ENCODE measurements around the gene DDX20.
"Not testable (repeated sequence)": the region's sequence is repeated elsewhere in the genome, so short reads cannot be mapped to it uniquely, and the experiment has no call there.

Gene DDX20

DNA sequence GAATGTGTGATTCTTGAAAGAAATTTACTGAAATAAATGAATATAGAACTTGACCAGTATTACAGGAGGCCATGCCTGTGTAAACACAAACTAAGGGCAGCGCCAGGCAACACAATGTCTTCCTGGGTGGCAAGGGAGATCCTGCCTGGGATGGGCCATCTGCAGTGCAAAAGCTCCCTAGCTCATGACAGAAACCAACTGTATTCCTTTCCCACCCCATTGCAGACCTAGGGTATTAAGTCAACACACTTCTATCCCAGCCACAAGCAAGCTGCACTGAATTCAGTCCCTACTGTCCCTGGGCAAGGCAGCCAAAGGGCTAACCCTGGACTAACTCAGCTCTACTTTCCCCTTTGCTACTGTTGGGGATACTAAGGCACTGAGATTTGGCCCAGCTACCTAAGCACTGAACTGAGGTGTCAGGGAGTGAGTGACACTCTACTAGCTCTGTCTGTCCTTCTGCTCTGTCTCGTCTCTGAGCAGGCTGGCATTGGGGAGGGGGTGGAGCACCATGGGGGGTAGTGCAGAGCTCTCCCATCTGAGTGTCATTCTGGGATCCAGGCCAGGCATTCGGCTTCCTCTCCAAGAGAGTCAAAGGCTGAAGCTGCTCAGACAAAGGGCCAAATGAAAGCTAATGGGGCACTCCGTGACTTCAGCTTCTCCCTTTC, 19.0 kb upstream of the DDX20 start:
- TF ChIP-seq POLR2A (IDR thresholded peaks at IDR 0.05; ENCODE audit: low read length), result no peak
- TF ChIP-seq GATA1 (IDR thresholded peaks at IDR 0.05; ENCODE audit: low read depth, low read length), result no peak
- DNase-seq, result no peak

- TF ChIP-seq GATA1 (IDR thresholded peaks at IDR 0.05; ENCODE audit: low read depth, low read length) (no peak), POLR2A (IDR thresholded peaks at IDR 0.05; ENCODE audit: low read length) (no peak)
- no peak for DNase-seq
These were observed 18.2 kb upstream of the DDX20 start for GRCh38 chr1:111737216-111738132.

GRCh38 chr1:111738133-111738435, 17.6 kb upstream of the DDX20 start:
- no peak for DNase-seq
- TF ChIP-seq GATA1 (IDR thresholded peaks at IDR 0.05; ENCODE audit: low read depth, low read length), result no peak
- TF ChIP-seq POLR2A (IDR thresholded peaks at IDR 0.05; ENCODE audit: low read length), result no peak

DNA sequence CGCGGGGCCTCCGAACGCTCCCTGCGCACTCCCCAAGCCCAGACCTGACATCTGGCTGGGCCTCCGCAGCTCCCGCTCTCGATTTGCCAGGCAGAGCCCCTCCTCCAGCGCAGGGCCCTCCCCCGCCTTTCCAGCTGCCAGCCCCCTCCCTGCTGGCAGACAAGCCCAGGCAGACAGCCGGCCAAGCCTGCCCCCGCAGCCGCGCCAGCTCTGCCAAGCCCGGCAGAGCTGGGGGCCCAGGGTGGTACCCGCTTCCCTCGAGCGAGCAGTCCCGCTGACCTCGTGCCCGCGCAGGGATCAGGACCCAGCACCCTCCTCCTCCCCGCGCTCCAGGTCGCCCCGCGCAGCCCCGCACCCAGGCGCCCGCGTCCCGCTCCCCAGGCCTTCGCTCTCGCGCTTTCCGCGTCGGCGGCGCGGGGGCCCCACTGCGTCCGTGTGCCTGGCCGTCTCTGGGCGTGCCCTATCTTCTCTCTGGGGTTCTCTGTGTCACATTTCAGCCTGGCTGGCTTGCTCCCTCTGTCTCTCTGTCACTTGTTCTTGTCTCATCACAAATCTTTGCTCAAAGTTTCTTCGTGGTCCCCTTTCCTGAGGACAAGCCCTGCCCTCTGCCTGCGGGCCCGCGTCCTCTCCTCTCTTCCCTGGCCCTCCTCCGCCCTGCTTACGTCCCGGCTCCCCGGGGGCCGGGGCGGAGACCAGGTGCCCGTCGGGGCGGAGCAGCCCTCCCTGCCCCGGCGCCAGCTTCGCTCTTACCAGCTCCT, 17.1 kb upstream of the DDX20 start:
- TF ChIP-seq GATA1 (IDR thresholded peaks at IDR 0.05; ENCODE audit: low read depth, low read length) (no peak), POLR2A (IDR thresholded peaks at IDR 0.05; ENCODE audit: low read length) (no peak)
- peak; percentile 68 to 76 for DNase-seq

- DNase-seq, result peak; percentile 85 to 88
- TF ChIP-seq POLR2A (IDR thresholded peaks at IDR 0.05; ENCODE audit: low read length), result peak; percentile 63
- TF ChIP-seq GATA1 (IDR thresholded peaks at IDR 0.05; ENCODE audit: low read depth, low read length), result no peak
These were observed 16.3 kb upstream of the DDX20 start, which contains the start of gene INKA2 for GRCh38 chr1:111739194-111739924. Gene INKA2 (minus strand): TSS chr1:111739395. CDS start chr1:111739242, 153 bp downstream.

DNA sequence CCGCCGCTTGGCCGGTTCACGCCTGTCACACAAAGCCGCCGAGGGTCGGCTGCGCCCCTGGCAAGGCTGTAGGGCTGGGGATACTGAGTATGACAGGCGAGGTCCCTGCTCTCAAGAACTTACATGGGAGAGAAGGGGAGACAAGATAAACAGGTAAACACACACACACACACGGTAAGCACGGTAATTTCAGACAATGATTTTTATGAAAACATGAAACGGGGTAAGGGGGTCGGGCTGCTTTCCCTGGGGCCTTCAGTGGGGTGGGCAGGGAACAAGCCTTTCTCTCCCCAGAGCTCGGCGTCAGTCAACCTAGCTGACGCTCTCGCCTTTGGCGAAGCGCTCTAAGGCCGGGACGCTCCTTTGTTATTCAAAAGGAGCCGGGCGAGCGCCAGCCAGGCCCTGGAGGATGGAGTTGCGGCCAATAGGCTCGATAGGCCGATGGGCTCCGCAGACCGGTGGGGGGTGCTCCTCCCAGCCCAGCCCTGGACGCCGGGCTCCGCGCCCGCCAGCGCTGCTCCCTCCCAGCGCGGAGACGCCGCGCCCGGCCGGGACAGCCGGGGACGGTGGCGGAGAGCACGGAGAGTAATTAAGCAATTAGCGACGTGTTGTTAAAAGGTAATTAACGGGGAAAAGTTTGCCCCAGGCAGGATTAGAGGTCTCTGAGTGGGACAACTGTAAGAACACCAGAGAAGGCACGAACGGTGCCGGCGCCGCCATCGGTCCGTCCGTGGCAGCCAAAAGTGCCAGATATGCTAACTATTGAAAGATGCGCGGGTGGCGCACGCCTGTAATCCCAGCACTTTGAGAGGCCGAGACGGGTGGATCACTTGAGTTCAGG, 15.6 kb upstream of the DDX20 start:
- TF ChIP-seq POLR2A (IDR thresholded peaks at IDR 0.05; ENCODE audit: low read length) (no peak), GATA1 (IDR thresholded peaks at IDR 0.05; ENCODE audit: low read depth, low read length) (no peak)

DNA sequence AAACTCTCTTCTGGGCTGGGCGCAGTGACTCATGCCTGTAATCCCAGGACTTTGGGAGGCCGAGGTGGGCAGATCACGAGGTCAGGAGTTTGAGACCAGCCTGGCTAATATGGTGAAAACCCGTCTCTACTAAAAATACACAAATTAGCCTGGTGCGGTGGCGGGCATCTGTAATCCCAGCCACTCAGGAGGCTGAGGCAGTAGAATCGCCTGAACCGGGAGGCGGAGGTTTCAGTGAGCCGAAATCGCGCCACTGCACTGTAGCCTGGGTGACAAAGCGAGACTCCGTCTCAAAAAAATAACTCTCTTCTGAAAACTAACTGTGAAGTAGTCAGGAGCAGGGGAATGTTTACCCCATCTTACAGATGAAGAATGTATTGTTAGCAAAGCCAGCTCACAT, 13.4 kb upstream of the DDX20 start:
- DNase-seq, result not testable (repeated sequence)

More for the DNA sequence above, 15.6 kb upstream of the DDX20 start:
- peak; percentile 66 for DNase-seq

DNA sequence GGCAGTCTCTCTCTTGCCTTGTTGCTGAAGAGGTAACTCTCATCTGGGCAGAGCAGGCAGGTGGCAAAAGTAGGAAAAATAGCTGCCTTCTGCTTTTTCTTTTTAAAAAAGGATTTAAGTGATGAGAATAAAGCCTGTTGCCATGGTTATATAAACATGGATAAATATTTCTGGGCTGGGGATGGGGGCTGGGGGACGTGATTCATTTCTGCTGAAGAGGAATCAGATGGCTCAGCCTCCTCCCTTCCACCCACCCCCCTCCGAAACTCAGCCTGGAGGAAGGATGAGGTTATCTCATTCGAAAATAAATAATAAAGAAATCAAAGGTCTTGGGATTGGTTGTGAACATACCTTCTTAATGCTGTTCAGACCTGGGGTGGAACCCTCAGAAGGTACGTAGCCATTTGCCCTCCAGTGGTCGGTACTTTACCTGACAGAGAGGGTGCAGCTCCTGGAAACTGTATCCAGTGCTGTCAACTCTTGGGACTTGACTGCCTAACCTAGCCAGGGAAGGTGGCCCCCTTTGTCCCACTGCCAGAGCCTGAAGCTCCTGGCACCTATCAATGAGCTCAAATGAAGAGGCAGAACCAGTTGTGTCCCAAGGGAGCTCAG, 12.7 kb upstream of the DDX20 start:
- DNase-seq, result no peak
- TF ChIP-seq GATA1 (IDR thresholded peaks at IDR 0.05; ENCODE audit: low read depth, low read length) (no peak), POLR2A (IDR thresholded peaks at IDR 0.05; ENCODE audit: low read length) (no peak)

- TF ChIP-seq POLR2A (IDR thresholded peaks at IDR 0.05; ENCODE audit: low read length) (no peak), GATA1 (IDR thresholded peaks at IDR 0.05; ENCODE audit: low read depth, low read length) (no peak)
- peak; percentile 65 to 80 for DNase-seq
These were observed 12.0 kb upstream of the DDX20 start for GRCh38 chr1:111743679-111744101.

DNA sequence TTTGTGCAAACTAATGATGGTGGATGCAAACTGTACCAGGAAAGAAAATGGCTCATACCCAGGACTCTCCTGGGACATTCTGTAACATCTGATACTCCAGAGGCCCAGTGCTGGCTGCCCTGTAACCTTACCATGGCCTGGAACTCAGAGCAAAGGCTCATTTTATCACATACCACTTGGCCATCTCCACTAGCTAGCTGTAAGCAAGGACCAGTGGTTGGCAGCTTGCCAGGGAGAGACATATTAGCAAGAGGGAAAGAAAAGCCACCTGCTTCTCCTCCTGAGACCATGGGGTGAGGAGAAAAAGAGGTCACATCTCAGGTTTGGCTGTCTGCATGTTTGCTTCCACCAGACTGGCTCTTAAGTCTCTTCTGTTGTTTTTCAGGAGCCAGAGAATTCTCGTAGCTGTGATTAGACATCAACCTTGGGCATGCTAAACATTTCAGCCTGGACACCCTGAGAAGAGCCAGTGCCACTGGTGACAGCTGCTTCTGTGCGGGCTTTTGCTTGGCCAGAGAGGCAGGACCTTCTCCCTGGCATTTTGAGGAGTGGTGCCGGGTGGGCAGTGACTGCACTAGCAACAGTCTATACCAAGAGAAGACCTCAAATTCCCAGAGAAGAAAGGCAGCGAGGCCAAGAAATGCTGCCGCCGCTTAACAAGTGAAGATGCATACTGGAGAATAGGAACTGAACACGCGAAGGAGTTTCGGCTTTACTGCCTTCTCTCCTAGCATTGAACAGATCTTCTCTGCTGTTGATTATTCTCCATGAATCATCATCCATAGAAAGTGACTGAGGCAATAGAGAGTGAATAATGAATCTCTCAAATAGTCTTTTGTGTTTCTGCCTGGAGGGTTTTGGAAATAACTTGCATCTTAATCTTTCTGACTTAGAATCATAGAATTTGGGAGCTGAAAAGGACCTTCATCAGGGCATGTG, 9.8 kb upstream of the DDX20 start:
- TF ChIP-seq POLR2A (IDR thresholded peaks at IDR 0.05; ENCODE audit: low read length) (no peak), GATA1 (IDR thresholded peaks at IDR 0.05; ENCODE audit: low read depth, low read length) (no peak)

DNA sequence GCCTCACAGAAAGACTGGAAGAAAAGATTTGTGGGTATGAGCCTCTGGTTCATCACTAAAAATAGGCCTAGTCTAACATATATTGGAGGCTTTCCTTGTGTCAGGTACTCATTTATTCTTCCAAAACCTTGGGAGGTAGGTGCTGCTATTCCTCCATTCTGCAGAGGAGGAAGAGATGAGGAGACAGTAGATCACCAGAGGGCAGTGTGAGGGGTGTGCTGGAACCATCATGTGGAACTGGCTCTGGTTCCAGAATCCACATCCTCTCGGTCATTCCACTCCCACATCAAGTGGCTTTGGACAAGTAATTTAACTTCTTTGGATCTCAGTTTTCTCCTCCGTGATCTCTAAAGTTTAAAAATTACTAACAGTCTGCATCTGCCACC, 9.1 kb upstream of the DDX20 start:
- DNase-seq, result no peak
- TF ChIP-seq GATA1 (IDR thresholded peaks at IDR 0.05; ENCODE audit: low read depth, low read length), result no peak
- TF ChIP-seq POLR2A (IDR thresholded peaks at IDR 0.05; ENCODE audit: low read length), result no peak

More for the DNA sequence above, 9.8 kb upstream of the DDX20 start:
- peak; percentile 45 to 52 for DNase-seq

Data from erythroblast (primary cell).